Measurements from ENCODE around the gene KLF9.
"Not testable (repeated sequence)": the region's sequence is repeated elsewhere in the genome, so short reads cannot be mapped to it uniquely, and the experiment has no call there.

The KLF9 gene

DNA sequence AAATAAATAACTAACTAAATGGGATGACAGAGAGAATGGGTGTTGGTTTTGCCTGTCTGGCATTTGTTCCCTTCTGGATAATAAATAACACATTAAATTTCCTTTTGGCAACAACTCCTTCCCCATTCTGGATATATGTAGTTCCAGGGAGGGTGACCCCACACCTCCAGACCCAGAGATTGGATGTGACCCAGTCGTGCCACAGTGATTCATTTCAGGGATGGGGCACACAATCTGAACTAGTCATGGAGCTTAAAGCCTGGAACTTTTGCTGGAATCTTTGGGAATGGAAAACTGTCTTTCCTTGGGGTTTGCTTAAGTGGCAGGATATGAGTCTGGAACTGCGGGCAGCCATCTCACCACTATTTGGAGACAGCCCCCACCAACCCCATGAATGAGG, 11.3 kb downstream of the KLF9 start:
- no peak for DNase-seq

DNA sequence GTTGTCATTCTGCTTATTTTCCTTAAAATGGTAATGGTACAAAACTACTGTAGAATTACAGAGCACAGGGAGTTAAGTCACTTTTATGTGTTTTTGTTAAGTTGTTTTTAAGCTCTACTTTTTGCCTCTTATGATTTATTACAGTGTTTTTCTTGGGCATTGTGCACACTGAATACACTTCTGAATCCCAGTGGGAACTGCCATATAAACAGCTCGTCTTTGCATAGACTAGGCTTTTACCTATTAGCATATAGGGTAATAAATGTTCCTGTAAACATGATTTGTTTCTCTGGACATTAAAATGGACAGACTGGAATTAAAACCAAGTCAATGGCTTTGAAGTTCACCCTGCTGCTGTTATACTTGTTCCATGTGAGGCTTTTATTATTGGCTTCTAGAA, 12.2 kb downstream of the KLF9 start:
- no peak for DNase-seq

GRCh38 chr9:70401241-70401640, 13.2 kb downstream of the KLF9 start:
- DNase-seq: not testable (repeated sequence)

DNA sequence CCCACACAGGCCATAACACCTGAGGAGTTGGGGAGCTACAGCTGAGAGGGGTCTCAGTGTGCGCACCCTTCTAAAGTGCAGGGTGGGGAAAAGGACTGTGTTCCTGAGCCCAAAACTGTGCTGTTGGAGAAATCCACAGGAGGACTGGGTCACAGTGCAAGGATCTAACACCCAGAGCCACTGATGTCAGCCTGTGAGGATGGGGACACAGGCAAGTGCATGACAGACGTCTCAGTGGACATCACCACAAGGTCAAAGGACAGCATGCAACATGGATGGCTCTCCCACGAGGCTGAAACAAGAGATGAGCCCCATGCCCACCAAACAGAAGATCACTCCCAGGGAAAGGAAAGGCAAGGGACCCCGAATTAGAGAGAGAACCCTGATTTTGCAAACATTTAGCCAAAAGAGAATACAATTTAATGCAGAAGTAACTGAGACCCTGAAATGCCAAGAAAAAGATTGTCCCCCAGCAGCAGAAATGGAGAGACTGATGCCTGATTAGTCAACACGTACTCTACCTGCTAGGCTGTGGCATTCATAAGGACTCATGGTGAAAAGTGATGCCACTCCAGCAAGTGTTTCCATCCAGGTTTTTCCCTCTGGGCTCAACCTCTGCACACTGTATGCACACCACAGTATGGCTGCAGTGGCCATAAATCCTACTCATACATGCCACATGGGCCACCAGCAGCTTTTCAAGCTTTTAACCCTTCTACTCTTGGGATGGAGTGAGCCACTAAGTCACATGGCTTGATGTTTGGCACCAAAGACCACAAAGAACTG, 14.2 kb downstream of the KLF9 start:
- DNase-seq: no peak

- no peak for DNase-seq
Observed at GRCh38 chr9:70399141-70399540, 15.3 kb downstream of the KLF9 start.

DNA sequence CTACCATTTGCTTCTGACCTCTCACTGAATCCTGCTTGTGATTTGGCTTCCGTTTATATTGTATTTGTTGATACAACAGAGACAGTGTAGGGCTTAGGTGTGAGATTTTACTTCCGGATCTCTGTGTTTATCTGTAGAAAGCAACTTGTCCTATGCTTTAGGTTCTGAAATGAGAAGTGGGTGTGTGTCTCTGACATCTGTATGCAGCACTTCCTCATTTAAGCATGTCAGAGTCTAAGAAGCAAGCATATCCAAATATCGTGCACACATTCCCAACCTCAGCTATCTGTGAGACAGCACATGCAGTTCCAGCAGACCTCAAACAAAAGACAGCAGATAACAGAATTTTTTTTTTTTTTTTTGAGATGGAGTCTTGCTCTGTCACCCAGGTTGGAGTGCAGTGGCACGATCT, 16.3 kb downstream of the KLF9 start:
- DNase-seq: no peak

DNA sequence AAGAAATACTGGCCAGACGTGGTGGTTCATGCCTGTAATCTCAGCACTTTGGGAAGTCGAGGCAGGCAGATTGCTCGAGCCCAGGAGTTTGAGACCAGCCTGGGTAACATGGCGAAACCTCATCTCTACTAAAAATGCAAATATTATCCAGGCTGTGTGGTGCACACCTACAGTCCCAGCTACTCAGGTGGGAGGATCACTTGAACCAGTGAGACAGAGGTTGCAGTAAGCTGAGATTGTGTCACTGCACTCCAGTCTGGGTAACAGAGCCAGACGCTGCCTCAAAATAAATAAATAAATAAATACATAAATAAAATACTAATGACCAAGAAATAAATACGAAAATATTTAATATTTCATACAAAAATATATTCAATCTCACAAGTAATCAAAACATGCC, 18.8 kb downstream of the KLF9 start:
- DNase-seq: no peak

- DNase-seq: no peak
Observed at GRCh38 chr9:70392850-70393249, 21.6 kb downstream of the KLF9 start.

DNA sequence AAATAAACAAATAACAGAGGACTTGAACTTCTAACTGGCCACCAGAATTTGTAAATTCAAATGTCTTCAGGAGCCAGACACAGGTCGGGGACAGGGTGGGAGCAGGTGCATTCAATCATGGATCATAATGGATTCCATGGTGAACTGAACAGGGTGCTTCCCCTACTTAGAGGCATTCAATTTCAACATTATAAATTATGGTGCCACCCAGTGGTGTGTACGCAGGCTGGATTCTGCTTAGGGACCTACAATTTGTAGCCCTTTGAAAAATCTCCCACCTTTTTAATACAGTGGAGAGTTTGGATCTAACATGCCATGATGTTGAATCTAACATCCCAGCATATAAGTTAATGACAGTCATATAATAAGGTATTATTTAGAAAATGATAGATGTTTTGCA, 22.3 kb downstream of the KLF9 start:
- DNase-seq: peak; percentile 11

GRCh38 chr9:70390933-70391341, 23.5 kb downstream of the KLF9 start:
- DNase-seq: no peak

DNA sequence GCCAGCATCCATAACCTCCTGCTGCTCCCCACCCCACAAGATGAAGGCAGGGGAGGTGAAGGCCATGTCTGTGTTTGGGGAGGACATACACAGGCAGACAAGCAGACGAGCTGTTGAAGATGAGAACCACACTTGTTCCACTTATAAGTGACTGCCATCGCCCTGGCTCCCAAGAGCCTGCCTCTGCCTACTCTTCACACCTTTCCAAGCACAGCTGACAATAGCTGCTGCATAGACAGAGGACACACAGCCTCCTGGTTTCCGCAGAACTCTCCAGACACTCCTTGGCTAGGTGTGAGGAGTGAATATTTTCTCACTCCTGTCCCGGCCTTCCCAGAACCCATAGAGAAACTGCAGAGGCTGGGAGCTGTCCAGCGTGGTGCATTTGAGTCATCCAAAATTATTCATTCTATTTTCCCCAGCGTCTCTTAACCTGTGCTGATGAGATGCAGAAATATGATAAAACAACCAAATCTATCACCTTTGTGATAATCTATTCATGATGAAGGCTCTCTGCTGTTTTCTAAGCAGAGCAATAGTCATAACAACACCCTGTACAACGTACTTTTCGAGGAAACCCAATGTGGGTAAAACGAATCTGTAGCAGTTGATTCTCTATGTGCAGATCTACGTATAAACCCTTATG, 24.7 kb downstream of the KLF9 start:
- DNase-seq: no peak

DNA sequence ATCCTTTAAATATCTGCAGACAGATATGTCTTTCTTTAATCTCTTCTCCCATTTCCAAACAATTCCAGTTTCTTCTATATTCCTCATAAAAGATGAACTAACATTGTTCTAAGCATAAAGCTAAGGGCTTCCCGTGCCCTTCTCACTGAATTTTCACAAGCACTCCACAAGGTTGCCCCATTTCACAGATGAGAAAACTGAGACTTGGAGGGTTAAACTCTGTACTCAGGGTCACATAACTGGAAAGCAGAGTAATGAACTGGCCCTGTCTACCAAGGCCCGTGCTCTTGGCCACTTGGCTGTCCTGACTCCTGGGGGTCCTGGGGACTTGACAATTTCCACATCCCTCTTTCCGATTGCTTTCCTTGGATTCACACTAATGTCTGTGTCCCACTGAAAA, 25.3 kb downstream of the KLF9 start:
- no peak for DNase-seq

DNA sequence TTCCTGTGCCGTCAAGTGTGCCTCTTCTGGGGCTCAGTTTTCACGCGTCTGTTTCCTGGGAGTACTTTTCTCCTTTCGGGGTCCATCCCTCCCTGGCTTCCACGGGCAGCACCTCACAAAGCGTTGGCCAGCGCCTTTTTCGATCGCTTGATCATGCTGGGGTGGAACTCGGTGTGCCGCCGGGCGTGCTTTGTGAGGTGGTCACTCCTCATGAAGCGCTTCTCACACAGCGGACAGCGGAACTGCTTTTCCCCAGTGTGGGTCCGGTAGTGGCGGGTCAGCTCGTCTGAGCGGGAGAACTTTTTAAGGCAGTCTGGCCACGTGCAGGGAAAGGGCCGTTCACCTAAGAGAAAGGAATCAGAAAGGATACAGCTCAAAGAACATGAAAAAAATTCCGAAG, 26.8 kb downstream of the KLF9 start:
- DNase-seq: no peak

- no peak for DNase-seq
Observed at GRCh38 chr9:70385426-70385825, 29.0 kb downstream of the KLF9 start.

GRCh38 chr9:70382709-70383605, 31.5 kb downstream of the KLF9 start:
- no peak for DNase-seq

DNA sequence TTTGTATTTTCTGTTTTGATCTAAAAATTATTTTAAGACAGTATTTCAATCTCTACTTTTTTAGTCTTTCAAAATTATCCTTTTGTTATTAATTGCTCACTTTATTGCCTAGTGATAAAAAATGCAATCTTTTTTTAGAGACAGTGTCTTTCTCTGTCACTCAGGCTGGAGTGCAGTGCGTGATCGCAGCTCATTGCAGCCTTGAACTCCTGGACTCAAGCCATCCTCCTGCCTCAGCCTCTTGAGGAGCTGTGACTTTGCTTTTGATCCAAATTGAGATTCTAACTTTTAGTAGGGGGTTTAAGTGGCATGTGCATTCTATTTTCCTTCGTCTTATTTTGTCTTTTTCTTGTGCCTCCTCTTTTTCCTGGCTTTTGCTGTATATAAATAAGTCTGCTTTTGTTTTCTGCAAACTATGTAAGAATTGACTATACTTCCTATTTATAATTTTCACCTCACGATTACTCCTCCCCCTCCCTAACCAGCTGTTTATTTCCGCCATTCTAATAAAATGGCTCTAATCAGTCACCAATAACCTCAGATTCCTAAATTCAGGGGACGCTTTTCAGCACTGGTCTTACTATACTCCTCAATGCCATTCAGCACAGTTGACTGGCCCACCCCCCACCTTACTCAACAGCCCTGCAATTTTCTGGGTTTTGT, 32.3 kb downstream of the KLF9 start:
- no peak for DNase-seq

DNA sequence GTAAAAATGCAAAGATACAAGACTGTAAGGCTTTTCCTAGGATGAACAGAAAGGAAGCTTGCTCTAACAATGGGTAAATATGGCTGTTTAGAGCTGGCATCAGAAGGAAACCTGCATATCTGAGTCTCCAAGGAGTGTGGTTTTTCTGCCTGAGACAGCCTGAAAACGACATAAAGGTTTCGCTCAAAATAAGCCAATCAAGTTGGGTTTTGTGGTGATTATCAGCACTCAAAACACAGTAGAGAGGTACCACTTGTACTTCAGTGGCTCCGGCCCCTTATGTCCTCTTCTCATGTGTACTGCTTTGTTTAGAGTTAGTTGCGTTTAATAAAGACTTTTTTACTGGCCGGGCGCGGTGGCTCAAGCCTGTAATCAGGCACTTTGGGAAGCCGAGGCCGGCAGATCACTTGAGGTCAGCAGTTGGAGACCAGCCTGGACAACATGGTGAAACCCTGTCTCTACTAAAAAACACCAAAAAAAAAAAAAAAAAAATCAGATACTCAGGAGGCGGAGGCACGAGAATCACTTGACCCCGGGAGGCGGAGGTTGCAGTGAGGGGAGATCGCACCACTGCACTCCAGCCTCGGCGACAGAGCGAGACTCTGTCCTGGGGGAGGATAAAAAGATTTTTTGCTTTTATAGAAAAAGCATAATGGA, 39.4 kb downstream of the KLF9 start:
- no peak for DNase-seq

DNA sequence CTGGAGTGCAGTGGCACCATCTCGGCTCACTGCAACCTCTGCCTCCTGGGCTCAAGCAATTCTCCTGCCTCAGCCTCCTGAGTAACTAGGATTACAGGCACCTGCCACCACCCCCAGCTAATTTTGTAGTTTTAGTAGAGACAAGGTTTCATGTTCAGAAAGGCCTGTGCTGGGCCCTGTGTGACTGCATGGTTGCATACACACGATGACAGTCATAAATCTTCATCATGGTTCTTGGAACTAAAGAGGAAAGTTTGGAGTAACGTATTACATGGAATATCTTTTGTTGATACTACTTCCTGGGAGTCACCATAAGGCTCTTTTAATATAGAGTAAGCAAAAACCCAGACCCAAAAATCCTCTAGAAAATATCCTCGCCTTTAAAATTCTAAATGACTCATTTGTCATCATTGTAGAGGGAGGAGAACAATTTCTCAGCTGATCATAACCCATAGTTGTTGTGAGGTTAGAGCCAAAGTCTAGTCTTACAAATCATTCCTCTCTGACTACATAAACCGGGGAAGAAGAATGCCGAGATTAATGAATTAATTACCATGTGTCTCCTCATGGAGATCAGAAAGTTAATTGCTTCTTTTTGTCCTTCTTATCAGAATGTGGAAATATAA, 47.0 kb downstream of the KLF9 start:
- no peak for DNase-seq

DNA sequence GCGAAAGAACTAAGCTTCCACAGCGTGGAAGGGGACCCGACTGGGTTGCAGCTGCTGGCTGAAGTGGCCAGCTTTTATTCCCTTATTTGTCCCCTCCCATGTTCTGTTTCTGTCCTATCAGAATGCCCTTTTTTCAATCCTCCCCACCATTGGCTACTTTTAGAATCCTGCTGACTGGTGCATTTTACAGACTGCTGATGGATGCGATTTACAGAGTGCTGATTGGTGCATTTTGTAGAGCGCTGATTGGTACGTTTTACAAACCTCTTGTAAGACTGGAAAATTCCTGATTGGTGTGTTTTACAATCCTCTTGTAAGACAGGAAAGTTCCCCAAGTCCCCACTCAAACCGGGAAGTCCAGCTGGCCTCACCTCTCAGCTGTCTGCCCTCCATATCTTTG, 50.7 kb downstream of the KLF9 start:
- DNase-seq: no peak

- no peak for DNase-seq
Observed at GRCh38 chr9:70362952-70363351, 51.5 kb downstream of the KLF9 start.

DNA sequence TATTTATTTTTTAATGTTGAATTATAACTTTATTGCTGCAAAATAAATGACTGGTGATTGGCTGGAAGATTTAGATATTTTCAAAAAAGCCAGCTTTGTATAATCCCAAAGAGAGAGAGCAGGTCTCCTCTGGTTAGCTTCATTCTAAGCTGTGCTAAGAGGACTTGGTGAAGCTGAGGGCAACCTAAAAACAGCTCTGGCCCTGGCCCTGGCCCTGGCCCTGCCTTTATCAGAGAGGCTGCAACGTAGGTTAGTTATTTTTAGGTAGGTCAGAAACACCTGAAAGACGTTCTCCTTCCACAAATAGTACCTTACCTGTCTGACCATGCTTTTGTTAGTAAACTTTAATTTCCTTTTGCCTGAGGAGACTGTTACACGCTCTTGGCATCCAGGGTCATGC, 58.7 kb downstream of the KLF9 start:
- no peak for DNase-seq

DNA sequence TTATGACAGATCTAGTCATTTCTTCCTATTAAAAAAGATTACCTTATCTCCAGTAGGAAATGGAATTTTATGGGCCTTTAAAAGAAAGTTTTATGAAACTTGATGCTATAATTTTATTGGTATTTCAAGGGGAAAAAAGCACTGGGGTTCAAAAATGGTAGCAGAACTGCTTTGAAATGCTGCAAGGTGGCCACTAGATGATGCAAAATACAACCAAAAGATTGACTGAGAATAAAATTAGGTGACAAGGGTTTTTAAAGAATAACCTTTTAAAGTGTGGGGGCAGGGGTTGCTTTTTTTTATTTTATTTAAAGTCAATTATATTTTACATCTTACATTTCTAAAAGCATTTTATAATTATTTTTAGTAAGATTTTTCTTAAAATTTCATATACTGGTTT, 61.7 kb downstream of the KLF9 start:
- DNase-seq: no peak
